Activated CD8-positive, alpha-beta T cell treated with anti-CD3 and anti-CD28 coated beads, Interleukin-2, amount 10 ng/mL, durations not matched to agents 7 days and 5 days (primary cell): ENCODE data around the gene RAB36. TPM values are rescaled to one million over a fixed set of nuclear protein-coding genes. Genes with fewer than 3 reads are reported as not detected.
A peak's percentile ranks its signal among the peaks of the same experiment; 100 is the strongest.

ENCODE experiments used
- ATAC-seq: fragments of 150-1000 bp; cut with Tn5 transposase; one replicate; pipeline ENCODE4 v1.10.0; 2021; ENCODE audit warnings: moderate library complexity
- CTCF ChIA-PET: fragments of 350-600 bp; sonication (Branson Sonifier 250); formaldehyde crosslinking; loops from one replicate; lab custom pipeline; 2021; ENCODE audit warnings: antibody characterized with exemption; lab: Charles Lee
- POLR2A ChIA-PET: fragments of 350-600 bp; sonication (Branson Sonifier 250); formaldehyde crosslinking; loops from one replicate; lab custom pipeline; 2021; ENCODE audit warnings: antibody characterized with exemption; lab: Charles Lee
- DNase-seq: peaks from one replicate; pipeline ENCODE4 v3.0.0-alpha.2; 2020
- H3K27ac Mint-ChIP-seq: one replicate; pipeline ENCODE4 v1.8.0; 2021; ENCODE audit warnings: mild to moderate bottlenecking, mixed read lengths
- H3K27me3 Mint-ChIP-seq: one replicate; pipeline ENCODE4 v1.8.0; 2021; ENCODE audit warnings: low read depth, mixed read lengths
- H3K36me3 Mint-ChIP-seq: one replicate; pipeline ENCODE4 v1.8.0; 2021; ENCODE audit warnings: low read depth, mixed read lengths
- H3K4me1 Mint-ChIP-seq: one replicate; pipeline ENCODE4 v1.8.0; 2021; ENCODE audit warnings: low read depth, mixed read lengths
- H3K4me3 Mint-ChIP-seq: one replicate; pipeline ENCODE4 v1.8.0; 2021; ENCODE audit warnings: mild to moderate bottlenecking, mixed read lengths
- H3K9me3 Mint-ChIP-seq: one replicate; pipeline ENCODE4 v1.8.0; 2022; ENCODE audit warnings: mixed read lengths; ENCODE audit not compliant: insufficient read depth
- total RNA-seq, 2 experiments: library from RNA; stranded (reverse); gene quantifications; one replicate each; pipeline ENCODE4 v1.2.3, GENCODE V29; 2021

Gene RAB36
- total RNA-seq, 2 experiments from 2014 or later: 0.79 to 1.0 TPM

DNA sequence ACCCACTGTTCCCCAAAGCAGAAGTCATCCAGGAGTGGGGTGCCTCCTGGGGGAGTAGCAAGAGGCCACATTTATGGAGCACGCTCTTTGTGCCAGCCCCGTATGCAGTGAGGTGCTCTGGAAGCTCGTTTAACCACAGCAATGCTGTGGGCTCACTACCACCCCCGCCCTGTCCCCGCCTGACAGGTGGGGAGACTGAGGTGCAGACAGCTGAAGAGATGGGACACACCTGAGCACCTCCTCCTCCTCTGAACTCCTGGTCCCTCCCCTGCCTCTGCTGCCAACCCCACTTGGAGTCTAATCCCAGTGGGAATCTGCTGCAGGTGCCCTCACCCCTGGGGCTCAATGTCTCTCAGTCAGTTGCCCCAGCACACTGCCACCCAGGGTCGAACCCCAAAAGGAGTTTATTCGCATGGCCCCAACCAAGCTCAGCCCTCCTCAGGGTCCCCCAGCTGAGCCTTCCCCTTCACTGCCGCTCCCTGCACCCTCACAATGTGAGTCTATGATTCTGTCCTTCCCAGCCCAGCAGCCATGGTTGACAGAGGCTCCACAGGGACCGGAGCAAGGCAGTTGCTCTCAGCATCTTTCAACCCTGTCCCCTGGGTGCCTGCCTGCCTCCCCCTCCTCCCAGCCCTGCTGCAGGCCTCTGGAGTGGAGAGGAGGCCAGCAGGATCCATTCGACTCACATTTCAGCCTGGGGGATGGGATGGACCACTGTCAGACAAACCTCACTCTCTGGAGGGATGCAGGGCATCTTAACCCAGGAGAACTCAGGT lies 21.8 kb downstream of the RAB36 start:
- CTCF ChIA-PET: interaction anchor here (2.1 kb wide), 1 partner anchor 124 kb away, joined by 5 read pairs; no protein-coding TSS in a partner anchor
- Mint-ChIP-seq H3K27ac (no peak overlapping the region), H3K27me3 (peaks cover 3% of the 10 kb centered on the region), H3K4me3 (no peak overlapping the region), H3K9me3 (no peaks in the 10 kb centered on the region), H3K36me3 (no peaks in the 10 kb centered on the region), H3K4me1 (no peaks in the 10 kb centered on the region)
- DNase-seq (no peak), ATAC-seq (no peak)
- POLR2A ChIA-PET: interaction anchor here (0.5 kb wide), 1 partner anchor 14 kb away, joined by 4 read pairs; no protein-coding TSS in a partner anchor

DNA sequence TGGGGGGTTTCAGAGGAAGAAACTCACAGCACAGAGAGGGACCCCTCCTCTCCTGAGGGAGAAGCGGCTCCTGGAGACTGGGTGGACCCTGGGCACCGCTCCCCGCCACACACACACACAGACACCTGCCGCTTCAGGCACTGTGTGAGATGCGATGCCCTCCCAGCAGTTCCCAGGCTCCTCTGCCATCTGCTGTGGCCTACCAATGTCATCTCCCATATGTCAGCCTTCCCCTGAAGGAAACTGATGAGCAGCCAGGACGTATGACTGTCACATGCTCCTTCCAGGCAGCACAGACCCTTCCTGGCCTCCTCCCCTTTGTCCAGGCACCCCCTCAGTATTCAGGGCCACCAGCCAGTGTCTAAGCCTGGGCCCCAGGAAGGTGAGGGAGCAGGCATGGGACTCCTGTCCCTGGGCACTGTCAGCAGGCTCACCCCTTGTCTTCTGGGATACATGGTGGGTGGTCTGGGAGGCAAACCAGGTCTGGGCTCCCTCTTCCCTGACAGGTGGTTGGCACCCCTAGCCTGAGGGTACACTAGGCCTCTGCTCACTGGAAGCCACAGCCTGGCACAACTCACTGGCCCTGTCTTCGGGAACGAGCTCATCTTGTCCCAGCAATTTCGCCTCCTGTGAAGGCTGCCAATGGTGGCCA lies 23.2 kb downstream of the RAB36 start:
- Mint-ChIP-seq H3K27me3 (peaks cover 3% of the 10 kb centered on the region), H3K9me3 (no peaks in the 10 kb centered on the region), H3K4me1 (no peaks in the 10 kb centered on the region), H3K36me3 (no peaks in the 10 kb centered on the region), H3K27ac (no peak overlapping the region), H3K4me3 (no peak overlapping the region)
- ChIA-PET CTCF (interaction anchor here (2.1 kb wide), 1 partner anchor 122 kb away, joined by 5 read pairs; no protein-coding TSS in a partner anchor), POLR2A (no interaction called here)
- DNase-seq (no peak), ATAC-seq (no peak)

DNA sequence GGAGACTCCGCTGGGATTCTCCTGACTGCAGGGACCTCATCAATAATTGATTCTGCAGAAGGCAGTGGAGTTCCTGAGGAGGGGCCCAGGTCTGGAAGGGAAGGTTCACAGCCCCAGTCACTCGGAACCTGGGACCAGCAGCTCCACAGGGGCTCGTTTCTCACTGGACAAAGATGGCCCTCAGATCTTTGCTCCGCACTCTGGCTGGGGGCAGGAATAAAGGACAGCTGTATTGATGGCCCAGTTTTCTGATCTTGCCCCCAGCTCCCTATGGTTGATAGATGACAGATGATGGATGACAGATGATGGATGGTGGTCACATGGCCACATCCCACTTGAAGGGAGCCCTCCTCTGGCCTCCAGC lies 23.7 kb downstream of the RAB36 start:
- Mint-ChIP-seq H3K9me3 (no peaks in the 10 kb centered on the region), H3K27ac (no peak overlapping the region)
- CTCF ChIA-PET: interaction anchor here (2.1 kb wide), 1 partner anchor 122 kb away, joined by 5 read pairs; no protein-coding TSS in a partner anchor

GRCh38 chr22:23175817-23176644 lies 30.8 kb downstream of the RAB36 start:
- H3K9me3 Mint-ChIP-seq: peaks cover 13% of the 10 kb centered on the region

More for the DNA sequence above, 23.7 kb downstream of the RAB36 start:
- Mint-ChIP-seq H3K4me1 (peaks cover 2% of the 10 kb centered on the region), H3K4me3 (no peak overlapping the region), H3K36me3 (no peaks in the 10 kb centered on the region), H3K27me3 (peaks cover 3% of the 10 kb centered on the region)
- POLR2A ChIA-PET: no interaction called here
- ATAC-seq (no peak), DNase-seq (no peak)

GRCh38 chr22:23176645-23177027 lies 31.4 kb downstream of the RAB36 start:
- no peak for DNase-seq
- POLR2A ChIA-PET: interaction anchor here (1.4 kb wide), 1 partner anchor 35 kb away, joined by 4 read pairs; the partner anchor contains the start of gene RSPH14
- peaks cover 41% of the 10 kb centered on the region for H3K4me1 Mint-ChIP-seq
- no peak overlapping the region for H3K4me3 Mint-ChIP-seq
- peak overlapping the region; percentile 53 for H3K27ac Mint-ChIP-seq
- H3K9me3 Mint-ChIP-seq: peaks cover 13% of the 10 kb centered on the region
- H3K36me3 Mint-ChIP-seq: peaks cover 14% of the 10 kb centered on the region
- CTCF ChIA-PET: interaction anchor here (0.6 to 16.3 kb wide), 7 partner anchors 33 to 209 kb away, joined by 3 to 280 read pairs (median 5); no protein-coding TSS in a partner anchor
- no peaks in the 10 kb centered on the region for H3K27me3 Mint-ChIP-seq
- ATAC-seq: no peak

More at GRCh38 chr22:23175817-23176644, 30.8 kb downstream of the RAB36 start:
- Mint-ChIP-seq H3K36me3 (peaks cover 13% of the 10 kb centered on the region), H3K4me1 (peaks cover 38% of the 10 kb centered on the region), H3K4me3 (no peak overlapping the region), H3K27me3 (no peaks in the 10 kb centered on the region), H3K27ac (peak overlapping the region; percentile 53)
- peak; percentile 42 for DNase-seq
- CTCF ChIA-PET: interaction anchor here (0.6 to 16.3 kb wide), 11 partner anchors 7 to 210 kb away, joined by 3 to 280 read pairs (median 5); partner anchors contain the start of gene RSPH14
- POLR2A ChIA-PET: interaction anchor here (1.4 kb wide), 1 partner anchor 34 kb away, joined by 4 read pairs; the partner anchor contains the start of gene RSPH14
- ATAC-seq: no peak

- DNase-seq (no peak), ATAC-seq (no peak)
- CTCF ChIA-PET: interaction anchor here (0.6 to 16.3 kb wide), 8 partner anchors 11 to 209 kb away, joined by 3 to 280 read pairs (median 5); no protein-coding TSS in a partner anchor
- Mint-ChIP-seq H3K9me3 (peaks cover 13% of the 10 kb centered on the region), H3K4me3 (no peak overlapping the region), H3K36me3 (peaks cover 20% of the 10 kb centered on the region), H3K27ac (peak overlapping the region; percentile 10), H3K4me1 (peaks cover 46% of the 10 kb centered on the region), H3K27me3 (peaks cover 2% of the 10 kb centered on the region)
- POLR2A ChIA-PET: no interaction called here
Observed at GRCh38 chr22:23177197-23177596, 31.9 kb downstream of the RAB36 start.

GRCh38 chr22:23178512-23179254 lies 33.4 kb downstream of the RAB36 start:
- CTCF ChIA-PET: interaction anchor here (0.7 to 16.3 kb wide), 18 partner anchors 8 to 207 kb away, joined by 3 to 280 read pairs (median 4); no protein-coding TSS in a partner anchor
- Mint-ChIP-seq H3K27me3 (peaks cover 5% of the 10 kb centered on the region), H3K4me1 (peaks cover 61% of the 10 kb centered on the region), H3K9me3 (peaks cover 13% of the 10 kb centered on the region), H3K27ac (no peak overlapping the region), H3K36me3 (peaks cover 29% of the 10 kb centered on the region), H3K4me3 (peak overlapping the region; percentile 74)
- DNase-seq: peak; percentile 69
- POLR2A ChIA-PET: interaction anchor here (1.6 kb wide), 1 partner anchor 41 kb away, joined by 3 read pairs; no protein-coding TSS in a partner anchor
- peak; percentile 17 for ATAC-seq

- peaks cover 65% of the 10 kb centered on the region for H3K4me1 Mint-ChIP-seq
- ChIA-PET POLR2A (interaction anchor here (1.6 to 2.5 kb wide), 2 partner anchors 42 to 63 kb away, joined by 3 to 11 read pairs; no protein-coding TSS in a partner anchor), CTCF (interaction anchor here (0.6 to 16.3 kb wide), 7 partner anchors 24 to 111 kb away, joined by 3 to 280 read pairs (median 7); no protein-coding TSS in a partner anchor)
- no peak for ATAC-seq
- peak overlapping the region; percentile 77 for H3K27ac Mint-ChIP-seq
- H3K9me3 Mint-ChIP-seq: peaks cover 13% of the 10 kb centered on the region
- peaks cover 5% of the 10 kb centered on the region for H3K27me3 Mint-ChIP-seq
- DNase-seq: no peak
- H3K4me3 Mint-ChIP-seq: peak overlapping the region; percentile 74
- peaks cover 29% of the 10 kb centered on the region for H3K36me3 Mint-ChIP-seq
Observed at GRCh38 chr22:23179381-23180299, 34.4 kb downstream of the RAB36 start.

DNA sequence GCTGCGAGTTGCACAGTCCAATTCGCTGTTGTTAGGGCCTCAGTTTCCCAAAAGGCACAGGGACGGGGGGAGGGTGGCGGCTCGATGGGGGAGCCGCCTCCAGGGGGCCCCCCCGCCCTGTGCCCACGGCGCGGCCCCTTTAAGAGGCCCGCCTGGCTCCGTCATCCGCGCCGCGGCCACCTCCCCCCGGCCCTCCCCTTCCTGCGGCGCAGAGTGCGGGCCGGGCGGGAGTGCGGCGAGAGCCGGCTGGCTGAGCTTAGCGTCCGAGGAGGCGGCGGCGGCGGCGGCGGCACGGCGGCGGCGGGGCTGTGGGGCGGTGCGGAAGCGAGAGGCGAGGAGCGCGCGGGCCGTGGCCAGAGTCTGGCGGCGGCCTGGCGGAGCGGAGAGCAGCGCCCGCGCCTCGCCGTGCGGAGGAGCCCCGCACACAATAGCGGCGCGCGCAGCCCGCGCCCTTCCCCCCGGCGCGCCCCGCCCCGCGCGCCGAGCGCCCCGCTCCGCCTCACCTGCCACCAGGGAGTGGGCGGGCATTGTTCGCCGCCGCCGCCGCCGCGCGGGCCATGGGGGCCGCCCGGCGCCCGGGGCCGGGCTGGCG lies 35.1 kb downstream of the RAB36 start, which contains the start of gene BCR:
TSS of gene BCR (plus strand) at position 209 of the 592 bp plus-strand sequence. CDS start 452 bp downstream, outside the sequence.
- DNase-seq: peak; percentile 64
- ChIA-PET CTCF (interaction anchor here (0.6 to 16.3 kb wide), 5 partner anchors 38 to 220 kb away, joined by 3 to 280 read pairs (median 4); no protein-coding TSS in a partner anchor), POLR2A (interaction anchor here (0.8 to 2.5 kb wide), 4 partner anchors 17 to 97 kb away, joined by 3 to 11 read pairs (median 4); no protein-coding TSS in a partner anchor)
- Mint-ChIP-seq H3K4me1 (peaks cover 70% of the 10 kb centered on the region), H3K4me3 (peak within 1 kb of the TSS; percentile 79), H3K9me3 (peaks cover 13% of the 10 kb centered on the region), H3K27ac (peak within 1 kb of the TSS; percentile 77), H3K36me3 (peaks cover 31% of the 10 kb centered on the region), H3K27me3 (peaks cover 5% of the 10 kb centered on the region)
- ATAC-seq: peak; percentile 70
